CD14-positive monocyte (primary cell): Measurements from ENCODE around the gene CRB2. TPM values are rescaled to one million over a fixed set of nuclear protein-coding genes. Genes with fewer than 3 reads are reported as not detected.

ENCODE experiments used
- DNase-seq, 3 donors: peaks; one replicate each; pipeline ENCODE4 v3.0.0-alpha.2; 2011 to 2022
- H2AFZ ChIP-seq: 2 replicates; pipeline ENCODE4 v1.6.0; 2012; ENCODE audit warnings: mild to moderate bottlenecking, low read depth, low read length, inconsistent platforms; ENCODE audit not compliant: insufficient read depth, poor library complexity, severe bottlenecking
- H3K27ac ChIP-seq, 2 donors: 1 replicate in 1 of 2; 2 replicates in 1 of 2; pipeline ENCODE4 v1.5.1; 2012 to 2013; ENCODE audit warnings: low read length in 2 of 2, control low read depth in 1 of 2, inconsistent platforms in 1 of 2, low read depth in 1 of 2, mild to moderate bottlenecking in 1 of 2
- H3K27me3 ChIP-seq, 2 donors: one replicate each; pipeline versions ENCODE4 v1.6.0 to v1.6.1; 2011 to 2013; ENCODE audit warnings: low read length in 2 of 2; ENCODE audit not compliant: control insufficient read depth in 2 of 2, insufficient read depth in 2 of 2
- H3K36me3 ChIP-seq, 2 donors: replicated peaks in 1 of 2; 1 replicate in 1 of 2; 2 replicates in 1 of 2; pipeline versions ENCODE4 v1.5.1 to v1.6.1; 2012 to 2013; ENCODE audit warnings: low read length in 2 of 2, control low read depth in 1 of 2, inconsistent platforms in 1 of 2, mild to moderate bottlenecking in 1 of 2; ENCODE audit not compliant: insufficient read depth in 2 of 2, control insufficient read depth in 1 of 2
- H3K4me1 ChIP-seq, 2 donors: 1 replicate in 1 of 2; 2 replicates in 1 of 2; pipeline versions ENCODE4 v1.5.1 to v1.6.1; 2012 to 2013; ENCODE audit warnings: low read length in 2 of 2, control low read depth in 1 of 2, inconsistent platforms in 1 of 2, mild to moderate bottlenecking in 1 of 2, moderate library complexity in 1 of 2; ENCODE audit not compliant: insufficient read depth in 2 of 2, control insufficient read depth in 1 of 2
- H3K4me2 ChIP-seq: replicated peaks from 2 replicates; pipeline ENCODE3; 2012; ENCODE audit warnings: low read length, moderate library complexity, mild to moderate bottlenecking; ENCODE audit not compliant: poor library complexity, severe bottlenecking; ENCODE audit errors: extremely low read depth
- H3K4me3 ChIP-seq, 3 experiments: fragments of 200-600 bp in 1 of 3; sonication (generic) in 1 of 3; replicated peaks in 1 of 3; 1 replicate in 2 of 3; 2 replicates in 1 of 3; pipeline ENCODE4 v1.5.1; 2011 to 2013; ENCODE audit warnings: low read length in 3 of 3, mild to moderate bottlenecking in 3 of 3, control low read depth in 2 of 3, low read depth in 2 of 3, inconsistent platforms in 1 of 3, moderate library complexity in 1 of 3
- H3K79me2 ChIP-seq: 2 replicates; pipeline ENCODE4 v1.6.0; 2012; ENCODE audit warnings: mild to moderate bottlenecking, control low read depth, inconsistent platforms, low read length, moderate library complexity; ENCODE audit not compliant: insufficient read depth
- H3K9ac ChIP-seq: 2 replicates; pipeline ENCODE4 v1.6.0; 2017; ENCODE audit warnings: low read length, mild to moderate bottlenecking; ENCODE audit not compliant: insufficient read depth, poor library complexity, severe bottlenecking
- H3K9me3 ChIP-seq, 2 donors: replicated peaks in 1 of 2; 1 replicate in 1 of 2; 2 replicates in 1 of 2; pipeline versions ENCODE4 v1.5.1 to v1.6.1; 2012 to 2013; ENCODE audit warnings: low read length in 2 of 2, control low read depth in 1 of 2; ENCODE audit not compliant: control insufficient read depth in 1 of 2, insufficient read depth in 1 of 2
- H4K20me1 ChIP-seq: 2 replicates; pipeline ENCODE4 v1.6.0; 2012; ENCODE audit warnings: mild to moderate bottlenecking, low read length, control low read depth, moderate library complexity; ENCODE audit not compliant: insufficient read depth
- H3K27ac Mint-ChIP-seq, 7 donors: one replicate each; pipeline ENCODE4 v1.8.0; 2020; ENCODE audit warnings: mild to moderate bottlenecking in 7 of 7, mixed read lengths in 7 of 7, moderate library complexity in 6 of 7, inconsistent platforms in 2 of 7
- H3K27me3 Mint-ChIP-seq, 3 donors: one replicate each; pipeline ENCODE4 v1.8.0; 2021 to 2022; ENCODE audit warnings: low read depth in 3 of 3, mild to moderate bottlenecking in 3 of 3, mixed read lengths in 3 of 3, moderate library complexity in 3 of 3, inconsistent platforms in 1 of 3
- H3K36me3 Mint-ChIP-seq, 2 donors: one replicate each; pipeline ENCODE4 v1.8.0; 2020; ENCODE audit warnings: mixed read lengths in 2 of 2, inconsistent platforms in 1 of 2, mild to moderate bottlenecking in 1 of 2
- H3K4me1 Mint-ChIP-seq: one replicate; pipeline ENCODE4 v1.8.0; 2020; ENCODE audit warnings: mild to moderate bottlenecking, mixed read lengths
- H3K4me3 Mint-ChIP-seq, 2 donors: one replicate each; pipeline ENCODE4 v1.8.0; 2020; ENCODE audit warnings: mild to moderate bottlenecking in 2 of 2, mixed read lengths in 2 of 2, moderate library complexity in 1 of 2
- H3K9me3 Mint-ChIP-seq, 7 donors: one replicate each; pipeline ENCODE4 v1.8.0; 2020 to 2022; ENCODE audit warnings: mixed read lengths in 7 of 7, mild to moderate bottlenecking in 6 of 7, moderate library complexity in 6 of 7, inconsistent platforms in 2 of 7
- WGBS: methylation state at CpG from one replicate; pipeline ENCODE4 v1.1.5; 2013; ENCODE audit warnings: missing lambda C conversion rate; ENCODE audit not compliant: insufficient coverage; 5-methylcytosine and 5-hydroxymethylcytosine counted together
- intact Hi-C, 2 donors: fragments of 100-400 bp; cut with micrococcal nuclease; formaldehyde crosslinking; loops; one replicate each; pipeline versions ENCODE4 v1.15.0 to v1.15.1; 2023
- polyA plus RNA-seq, 3 donors: library from polyadenylated mRNA; depleted of rRNA in 1 of 3; unstranded in 2 of 3; stranded (reverse) in 1 of 3; fragments of 300-500 nt in 2 of 3; fragments of >200 nt in 1 of 3; fragmentation: Illumina TruSeq in 2 of 3; gene quantifications; 1 replicate in 2 of 3; 2 replicates in 1 of 3; pipeline ENCODE4 v1.2.3, GENCODE V29; 2012 to 2021
- TF ChIP-seq, protein P1 (sequence below): fragments of 200-600 bp; IDR thresholded peaks from one replicate; pipeline ENCODE4 v1.8.0; 2022; ENCODE audit warnings: antibody characterized with exemption, mild to moderate bottlenecking

CRB2 gene
- polyA plus RNA-seq, 3 donors = not detected

DNA sequence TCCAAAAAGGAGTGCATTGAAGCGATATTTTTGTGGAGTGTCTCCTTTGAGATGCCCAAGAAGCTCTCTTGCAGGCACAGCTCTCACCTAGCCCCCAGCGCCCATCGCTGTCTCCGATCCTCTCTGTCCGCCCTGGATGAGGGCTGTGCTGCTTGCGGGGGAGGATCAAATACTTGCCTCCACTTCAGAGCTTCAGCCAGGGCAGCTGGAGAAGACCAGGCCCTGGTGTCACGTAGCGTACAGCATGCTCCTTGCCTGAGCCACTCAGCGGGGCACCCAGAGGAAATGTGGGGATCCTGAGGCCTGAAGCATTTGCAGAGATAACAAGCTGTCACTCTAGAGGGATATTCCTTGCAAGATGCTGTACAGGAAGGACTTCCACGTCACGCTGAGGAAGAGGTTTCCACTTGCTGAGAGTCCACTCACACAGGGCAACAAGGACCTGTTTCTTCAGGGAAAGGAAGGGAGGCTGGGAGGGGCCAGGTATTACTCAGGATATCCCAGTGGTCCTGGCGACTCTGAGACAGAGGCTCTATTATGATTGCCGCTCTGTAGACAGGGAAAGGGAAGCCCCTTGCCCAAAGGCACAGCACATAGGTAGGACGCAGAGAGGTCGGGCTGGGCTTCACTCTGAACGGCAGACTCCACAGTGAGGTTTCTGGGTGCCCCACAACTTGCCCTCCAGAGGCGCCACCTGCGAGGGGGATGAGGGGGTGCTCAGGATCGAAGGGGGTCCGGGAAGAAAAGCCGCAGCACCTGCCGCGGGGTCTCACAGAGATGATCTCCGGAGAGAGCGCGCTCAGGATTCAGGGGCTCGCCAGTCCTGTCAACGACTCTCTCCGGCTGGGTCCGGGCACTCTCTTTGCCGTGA lies 64.0 kb downstream of the CRB2 start:
- Histone ChIP-seq H4K20me1 (peaks cover 26% of the 10 kb centered on the region), H3K27ac (no peak overlapping the region), H3K9me3 (no peaks in the 10 kb centered on the region), H3K4me2 (no peak overlapping the region), H3K36me3 (peaks cover 86 to 100% of the 10 kb centered on the region in 2 donors), H3K4me3 (no peak overlapping the region), H3K79me2 (no peaks in the 10 kb centered on the region), H3K9ac (no peak overlapping the region), H3K27me3 (no peaks in the 10 kb centered on the region), H3K4me1 (no peaks in the 10 kb centered on the region), H2AFZ (no peak overlapping the region)
- H3K4me3 Mint-ChIP-seq = no peak overlapping the region
- no peaks in the 10 kb centered on the region for H3K4me1 Mint-ChIP-seq
- peak overlapping the region in 3 of 7 donors; percentile 2 to 33 (median 28) for H3K27ac Mint-ChIP-seq
- intact Hi-C loops = no loop called here
- peaks cover 93% of the 10 kb centered on the region in 2 donors for H3K36me3 Mint-ChIP-seq
- WGBS = 89% methylated on average over 31 of the region's 31 CpGs
- H3K27me3 Mint-ChIP-seq = peaks cover 0 to 6% (median 3%) of the 10 kb centered on the region in 3 donors
- TF ChIP-seq, protein P1, sequence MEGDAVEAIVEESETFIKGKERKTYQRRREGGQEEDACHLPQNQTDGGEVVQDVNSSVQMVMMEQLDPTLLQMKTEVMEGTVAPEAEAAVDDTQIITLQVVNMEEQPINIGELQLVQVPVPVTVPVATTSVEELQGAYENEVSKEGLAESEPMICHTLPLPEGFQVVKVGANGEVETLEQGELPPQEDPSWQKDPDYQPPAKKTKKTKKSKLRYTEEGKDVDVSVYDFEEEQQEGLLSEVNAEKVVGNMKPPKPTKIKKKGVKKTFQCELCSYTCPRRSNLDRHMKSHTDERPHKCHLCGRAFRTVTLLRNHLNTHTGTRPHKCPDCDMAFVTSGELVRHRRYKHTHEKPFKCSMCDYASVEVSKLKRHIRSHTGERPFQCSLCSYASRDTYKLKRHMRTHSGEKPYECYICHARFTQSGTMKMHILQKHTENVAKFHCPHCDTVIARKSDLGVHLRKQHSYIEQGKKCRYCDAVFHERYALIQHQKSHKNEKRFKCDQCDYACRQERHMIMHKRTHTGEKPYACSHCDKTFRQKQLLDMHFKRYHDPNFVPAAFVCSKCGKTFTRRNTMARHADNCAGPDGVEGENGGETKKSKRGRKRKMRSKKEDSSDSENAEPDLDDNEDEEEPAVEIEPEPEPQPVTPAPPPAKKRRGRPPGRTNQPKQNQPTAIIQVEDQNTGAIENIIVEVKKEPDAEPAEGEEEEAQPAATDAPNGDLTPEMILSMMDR = no peak
- DNase-seq = no peak
- H3K9me3 Mint-ChIP-seq = no peaks in the 10 kb centered on the region

DNA sequence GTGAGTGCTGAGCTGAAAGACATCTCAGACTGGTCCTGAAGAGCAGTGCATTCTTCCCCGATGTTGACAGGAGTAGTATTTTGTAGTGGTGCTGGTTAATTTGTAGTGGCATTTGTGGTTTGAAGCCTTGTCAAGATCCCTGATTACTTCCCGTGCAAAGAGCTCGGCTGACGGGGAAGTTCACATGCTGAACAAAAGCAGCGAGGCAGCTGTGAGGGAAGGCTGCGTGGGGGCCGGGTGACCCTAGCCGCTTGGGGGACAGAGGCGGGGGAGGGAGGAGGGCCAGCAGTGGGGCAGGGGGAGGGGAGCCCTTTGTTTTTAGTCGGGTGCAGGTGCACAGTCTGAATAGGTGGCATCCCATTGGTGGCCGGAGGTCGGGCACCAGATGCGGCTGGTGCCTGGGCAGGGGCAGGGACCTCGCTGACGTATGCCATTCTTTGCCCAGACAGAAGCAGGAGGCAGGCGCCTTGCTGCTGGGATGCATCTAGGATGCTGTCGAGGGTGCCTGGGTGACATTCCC lies 64.7 kb downstream of the CRB2 start:
- Histone ChIP-seq H3K4me3 (no peak overlapping the region), H2AFZ (no peak overlapping the region), H3K4me2 (no peak overlapping the region), H3K9ac (no peak overlapping the region), H3K27ac (no peak overlapping the region), H3K9me3 (no peaks in the 10 kb centered on the region), H3K36me3 (peaks cover 89 to 100% of the 10 kb centered on the region in 2 donors), H3K27me3 (no peaks in the 10 kb centered on the region), H3K79me2 (no peaks in the 10 kb centered on the region), H4K20me1 (peaks cover 23% of the 10 kb centered on the region), H3K4me1 (no peaks in the 10 kb centered on the region)
- Mint-ChIP-seq H3K9me3 (no peaks in the 10 kb centered on the region), H3K4me3 (no peak overlapping the region), H3K27me3 (peaks cover 0 to 6% (median 3%) of the 10 kb centered on the region in 3 donors), H3K4me1 (no peaks in the 10 kb centered on the region), H3K27ac (peak overlapping the region in 4 of 7 donors; percentile 2 to 62 (median 24)), H3K36me3 (peaks cover 91 to 94% of the 10 kb centered on the region in 2 donors)
- intact Hi-C loops = no loop called here
- WGBS = 49% methylated on average over 14 of the region's 17 CpGs
- DNase-seq = no peak
- TF ChIP-seq, protein P1 = no peak
